ENCODE results near the gene ACP1.

GRCh38 chr2:223451-223850 is 41.3 kb upstream of the ACP1 start:
- TF ChIP-seq, protein P1, sequence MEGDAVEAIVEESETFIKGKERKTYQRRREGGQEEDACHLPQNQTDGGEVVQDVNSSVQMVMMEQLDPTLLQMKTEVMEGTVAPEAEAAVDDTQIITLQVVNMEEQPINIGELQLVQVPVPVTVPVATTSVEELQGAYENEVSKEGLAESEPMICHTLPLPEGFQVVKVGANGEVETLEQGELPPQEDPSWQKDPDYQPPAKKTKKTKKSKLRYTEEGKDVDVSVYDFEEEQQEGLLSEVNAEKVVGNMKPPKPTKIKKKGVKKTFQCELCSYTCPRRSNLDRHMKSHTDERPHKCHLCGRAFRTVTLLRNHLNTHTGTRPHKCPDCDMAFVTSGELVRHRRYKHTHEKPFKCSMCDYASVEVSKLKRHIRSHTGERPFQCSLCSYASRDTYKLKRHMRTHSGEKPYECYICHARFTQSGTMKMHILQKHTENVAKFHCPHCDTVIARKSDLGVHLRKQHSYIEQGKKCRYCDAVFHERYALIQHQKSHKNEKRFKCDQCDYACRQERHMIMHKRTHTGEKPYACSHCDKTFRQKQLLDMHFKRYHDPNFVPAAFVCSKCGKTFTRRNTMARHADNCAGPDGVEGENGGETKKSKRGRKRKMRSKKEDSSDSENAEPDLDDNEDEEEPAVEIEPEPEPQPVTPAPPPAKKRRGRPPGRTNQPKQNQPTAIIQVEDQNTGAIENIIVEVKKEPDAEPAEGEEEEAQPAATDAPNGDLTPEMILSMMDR (IDR thresholded peaks at IDR 0.05), result no peak
- TF ChIP-seq ZFX (IDR thresholded peaks at IDR 0.05; ENCODE audit: borderline replicate concordance), result no peak

Measured in 22Rv1 (cell line).